Measurements from ENCODE around the gene CA11.
A peak's percentile ranks its signal among the peaks of the same experiment; 100 is the strongest.
"Not testable (repeated sequence)": the region's sequence is repeated elsewhere in the genome, so short reads cannot be mapped to it uniquely, and the experiment has no call there.

CA11 gene

GRCh38 chr19:48668761-48669160 is 22.8 kb upstream of the CA11 start:
- DNase-seq: no peak

DNA sequence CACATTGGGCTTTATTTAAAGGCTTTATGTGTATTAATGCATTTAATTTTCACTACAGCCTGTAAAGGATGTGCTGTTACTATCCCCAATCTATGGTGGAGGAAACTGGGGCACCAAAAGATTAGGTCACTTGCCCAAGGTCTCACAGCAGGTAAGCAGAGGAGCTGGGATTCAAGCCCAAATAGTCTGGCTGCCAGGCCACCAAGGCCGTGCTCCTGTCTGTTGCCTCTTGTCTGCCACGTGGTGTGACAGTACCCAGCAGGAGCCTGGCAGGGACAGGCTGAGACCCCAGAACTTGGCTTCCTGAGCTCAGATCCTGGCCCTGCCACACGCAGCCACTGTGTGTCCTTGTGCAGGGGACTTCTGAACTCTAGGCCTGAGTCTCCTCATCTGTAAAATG is 22.3 kb upstream of the CA11 start:
- DNase-seq: no peak

- no peak for DNase-seq
Observed at GRCh38 chr19:48665786-48666185, 19.8 kb upstream of the CA11 start.

DNA sequence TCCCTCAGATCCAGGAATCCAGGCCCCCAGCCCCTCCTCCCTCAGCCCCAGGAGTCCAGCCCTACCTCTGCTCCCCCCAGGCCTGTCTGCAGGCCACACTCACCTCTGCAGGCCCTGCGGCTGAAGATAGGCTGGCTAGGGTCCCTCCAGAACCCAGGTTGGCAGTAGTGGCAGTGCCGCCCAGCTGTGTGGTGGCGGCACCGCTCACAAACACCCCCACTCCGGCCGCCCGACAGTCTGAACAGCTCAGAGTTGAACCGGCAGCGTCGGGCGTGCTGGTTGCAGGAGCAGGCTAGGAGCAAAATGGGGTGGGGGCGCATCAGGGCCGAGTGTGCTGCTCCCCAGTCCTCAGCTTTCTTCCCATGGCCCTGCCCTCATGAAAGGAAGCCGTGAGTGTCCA is 18.5 kb upstream of the CA11 start:
- DNase-seq: no peak

DNA sequence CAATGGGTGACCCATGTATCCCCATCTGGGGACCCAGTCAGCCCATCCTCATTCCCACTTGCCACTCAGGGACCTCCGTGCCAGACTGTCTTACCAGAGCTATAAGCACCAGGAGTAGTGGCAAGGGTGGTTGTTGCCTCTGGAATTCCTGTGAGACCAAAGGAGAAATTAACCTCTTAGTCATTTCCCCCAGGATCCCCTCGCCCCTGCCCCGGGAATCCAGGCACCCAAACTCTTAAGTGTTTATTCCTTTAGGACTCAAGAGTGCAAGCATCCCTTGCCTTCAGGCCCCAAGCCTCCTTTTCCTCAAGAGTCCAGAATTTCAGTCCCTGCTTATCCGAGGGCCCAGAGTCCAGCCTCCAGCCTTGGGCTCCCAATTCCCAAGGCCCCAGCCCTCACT is 17.7 kb upstream of the CA11 start:
- no peak for DNase-seq

DNA sequence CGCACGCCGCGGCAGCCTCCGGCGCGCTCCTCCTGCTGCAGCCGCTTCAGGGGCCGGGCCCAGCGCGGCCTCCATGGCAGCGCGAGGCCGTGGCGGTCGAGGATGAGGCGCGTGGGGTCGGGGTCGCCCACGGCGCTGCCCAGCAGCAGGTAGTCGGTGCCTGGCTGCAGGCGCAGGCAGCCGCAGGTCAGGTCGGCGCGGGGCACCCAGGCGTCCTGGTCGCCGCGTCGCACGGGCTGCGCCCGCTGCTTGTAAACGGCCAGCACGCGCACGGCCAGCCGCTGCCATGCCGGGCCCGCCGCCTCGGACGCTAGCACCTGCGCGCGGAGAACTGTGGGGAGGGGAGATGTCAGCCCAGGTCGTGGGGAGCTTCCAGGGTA is 15.7 kb upstream of the CA11 start:
- no peak for DNase-seq

- peak; percentile 92 to 93 for DNase-seq
Observed at GRCh38 chr19:48660852-48661710, 15.1 kb upstream of the CA11 start.

- DNase-seq: no peak
Observed at GRCh38 chr19:48659768-48660167, 13.8 kb upstream of the CA11 start.

DNA sequence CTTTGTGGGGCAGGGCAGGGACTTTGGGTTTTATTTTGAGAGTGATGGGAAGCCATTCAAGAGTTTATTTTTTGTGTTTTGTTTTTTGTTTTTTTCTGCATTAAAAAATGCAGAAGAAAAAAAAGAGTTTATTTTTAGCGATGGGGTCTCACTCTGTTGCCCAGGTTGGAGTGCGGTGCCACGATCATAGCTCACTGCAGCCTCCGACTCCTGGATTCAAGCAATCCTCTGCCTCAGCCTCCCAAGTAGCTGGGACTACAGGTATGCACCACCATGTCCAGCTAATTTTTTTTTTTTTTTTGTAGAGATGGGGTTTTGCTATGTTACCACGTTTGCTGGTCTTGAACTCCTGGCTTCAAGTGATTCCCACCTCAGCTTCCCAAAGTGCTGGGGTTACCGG is 12.5 kb upstream of the CA11 start:
- no peak for DNase-seq

GRCh38 chr19:48657828-48658227 is 11.8 kb upstream of the CA11 start:
- DNase-seq: not testable (repeated sequence)

- DNase-seq: peak in 1 of 2 experiments; percentile 19
Observed at GRCh38 chr19:48656840-48657474, 11.0 kb upstream of the CA11 start.

DNA sequence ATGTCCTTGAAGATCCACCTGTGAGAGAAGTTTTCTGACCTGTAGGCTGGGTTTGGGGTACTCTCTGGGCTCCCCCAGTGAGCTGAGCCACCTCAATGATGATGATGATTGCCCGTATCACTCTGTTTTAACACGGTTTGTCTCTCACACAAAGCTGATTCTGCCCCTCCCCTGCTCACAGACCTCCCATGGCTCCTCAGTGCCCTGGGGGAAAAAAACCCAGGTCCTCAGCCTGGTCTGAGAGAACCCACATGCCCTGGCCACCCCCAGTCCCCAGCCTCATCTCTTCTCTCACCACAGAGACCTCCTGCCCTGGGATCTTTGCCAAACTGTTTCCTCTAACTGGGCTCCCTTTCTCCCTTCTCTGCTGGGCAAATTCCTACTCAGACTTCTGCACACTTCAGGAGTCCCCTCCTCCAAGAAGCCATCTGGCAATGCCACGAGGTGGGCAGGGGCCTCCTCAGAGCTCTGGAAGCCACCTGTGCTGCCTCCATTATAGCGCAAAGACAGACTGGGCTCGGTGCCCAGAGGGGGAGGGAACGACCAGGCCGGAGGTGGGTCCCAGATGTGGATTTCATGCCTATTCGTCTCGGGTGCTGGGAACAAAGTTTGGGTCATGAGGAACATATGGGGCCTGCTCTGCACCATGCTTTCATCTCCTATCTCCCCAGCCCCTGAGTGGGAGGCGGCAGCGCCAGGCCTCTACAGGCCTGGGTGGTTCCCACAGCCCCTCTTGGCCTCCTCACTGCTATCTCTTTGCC is 8.5 kb upstream of the CA11 start:
- no peak for DNase-seq

- no peak for DNase-seq
Observed at GRCh38 chr19:48651683-48652048, 5.7 kb upstream of the CA11 start.

GRCh38 chr19:48650974-48651682 is 5.1 kb upstream of the CA11 start:
- no peak for DNase-seq

GRCh38 chr19:48648134-48648533 is 2.1 kb upstream of the CA11 start:
- no peak for DNase-seq

- peak in 1 of 2 experiments; percentile 89 for DNase-seq
Observed at GRCh38 chr19:48646722-48647216, 782 bp upstream of the CA11 start.

DNA sequence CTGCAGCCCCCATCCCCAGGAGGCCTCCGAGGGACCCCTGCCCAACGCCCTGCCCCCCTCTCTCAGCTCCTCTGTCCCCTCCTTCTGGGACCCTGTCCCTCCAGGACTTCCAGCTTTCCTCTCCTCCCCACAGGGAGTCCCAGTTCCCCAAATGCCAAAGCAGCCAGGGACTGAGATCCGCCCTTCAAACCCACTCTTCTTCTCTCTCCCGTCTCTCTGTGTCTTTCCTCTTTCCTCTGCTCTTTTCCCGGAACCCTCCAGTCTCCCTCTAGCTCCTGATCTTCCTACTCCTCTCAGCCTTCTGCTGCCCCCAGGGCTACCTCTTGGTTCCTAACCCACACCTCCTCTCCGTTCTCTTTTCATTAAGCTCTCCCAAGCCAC is 377 bp downstream of the CA11 start:
- no peak for DNase-seq

DNA sequence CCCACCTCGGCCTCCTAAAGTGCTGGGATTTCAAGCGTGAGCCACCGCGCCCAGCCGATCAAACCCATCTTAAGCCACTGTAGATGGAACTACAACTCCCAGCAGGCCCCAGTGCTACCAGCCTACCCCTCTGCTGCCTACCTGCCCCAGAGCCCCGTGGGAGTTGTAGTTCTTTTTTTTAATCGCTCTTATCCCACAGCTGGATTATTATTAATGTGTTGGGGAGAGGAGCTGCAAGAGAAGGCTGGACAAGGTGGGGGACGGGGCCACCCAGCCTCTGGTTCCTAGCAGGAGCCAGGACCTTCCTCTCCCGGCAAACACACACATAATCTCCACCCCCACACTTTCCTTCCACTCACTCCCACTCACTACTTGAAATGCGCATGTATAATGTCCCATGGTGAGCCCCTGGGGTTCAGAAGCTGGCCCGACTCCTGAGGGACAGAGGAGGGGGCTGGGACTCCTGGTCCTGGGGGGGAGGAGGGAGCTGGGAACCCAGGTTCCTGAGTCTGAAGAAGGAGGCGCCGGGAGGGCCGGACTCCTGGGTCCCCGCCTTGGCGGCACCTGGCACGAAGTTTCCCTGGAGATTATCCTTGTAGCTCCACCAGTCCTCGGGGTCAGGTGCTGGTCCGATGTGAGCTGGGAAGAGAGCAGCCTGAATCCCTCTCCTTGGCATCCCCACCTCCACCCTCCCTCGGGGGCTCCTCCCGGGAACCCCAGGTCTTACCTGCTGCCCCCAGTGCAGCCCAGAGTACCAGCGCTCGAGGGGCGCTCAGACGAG is 958 bp downstream of the CA11 start:
- peak; percentile 75 to 78 for DNase-seq

GRCh38 chr19:48644355-48644754 is 1.6 kb downstream of the CA11 start:
- no peak for DNase-seq

DNA sequence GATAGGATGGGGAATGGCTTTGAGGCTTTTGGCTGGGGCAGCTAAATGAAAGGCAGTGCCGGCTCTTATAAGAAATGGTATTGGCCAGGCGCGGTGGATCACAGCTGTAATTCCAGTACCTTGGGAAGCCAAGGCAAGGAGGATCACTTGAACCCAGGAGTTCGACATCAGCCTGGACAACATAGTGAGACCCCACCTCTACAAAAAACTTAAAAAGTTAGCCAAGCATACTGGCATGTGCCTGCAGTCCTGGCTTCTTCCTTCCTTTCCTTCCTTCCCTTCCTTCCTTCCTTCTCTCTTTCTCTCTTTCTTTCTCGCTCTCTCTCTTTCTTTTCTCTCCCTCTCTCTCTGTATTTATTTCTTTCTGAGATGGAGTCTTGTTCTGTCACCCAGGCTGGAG is 3.1 kb downstream of the CA11 start:
- DNase-seq: no peak

GRCh38 chr19:48641850-48642249 is 4.1 kb downstream of the CA11 start:
- DNase-seq: no peak

Measured in SHP77 (cell line).